ENCODE measurements around the gene INF2.

Gene INF2

GRCh38 chr14:104692261-104692938 is 3.0 kb downstream of the INF2 start:
- Histone ChIP-seq H3K4me2 (ENCODE audit: low read depth, low read length) (no peak overlapping the region), H3K9ac (ENCODE audit: low read length) (no peak overlapping the region), H3K4me3 (ENCODE audit: low read length) (no peak overlapping the region), H3K36me3 (replicated peaks; ENCODE audit: insufficient read depth, low read length) (no peaks in the 10 kb centered on the region), H3K4me1 (ENCODE audit: low read length) (no peaks in the 10 kb centered on the region), H3K27me3 (replicated peaks; ENCODE audit: insufficient read depth, low read length) (no peaks in the 10 kb centered on the region), H3K9me2 (replicated peaks; ENCODE audit: insufficient read depth, low read length) (no peaks in the 10 kb centered on the region), H3K9me3 (replicated peaks; ENCODE audit: insufficient read depth, low read length) (no peaks in the 10 kb centered on the region), H2AFZ (ENCODE audit: low read length) (no peak overlapping the region), H4K20me1 (ENCODE audit: insufficient read depth, low read length) (no peaks in the 10 kb centered on the region), H3F3A (ENCODE audit: insufficient read depth, low read length) (no peaks in the 10 kb centered on the region), H3K27ac (ENCODE audit: low read length) (no peak overlapping the region), H3K79me2 (ENCODE audit: low read length) (peaks cover 12% of the 10 kb centered on the region)
- DNase-seq = no peak
- no peak for TF ChIP-seq EZH2 (optimal IDR thresholded peaks at IDR 0.05; ENCODE audit: low read depth, low read length)
- TF ChIP-seq CTCF (IDR thresholded peaks at IDR 0.05; ENCODE audit: low read length) = no peak
- TF ChIP-seq EZH2phosphoT487 (IDR thresholded peaks at IDR 0.05; ENCODE audit: low read length) = no peak

- no peaks in the 10 kb centered on the region for H3K4me1 ChIP-seq (ENCODE audit: low read length)
- TF ChIP-seq CTCF (IDR thresholded peaks at IDR 0.05; ENCODE audit: low read length) (no peak), EZH2phosphoT487 (IDR thresholded peaks at IDR 0.05; ENCODE audit: low read length) (no peak)
- peaks cover 12% of the 10 kb centered on the region for H3K79me2 ChIP-seq (ENCODE audit: low read length)
- H2AFZ ChIP-seq (ENCODE audit: low read length) = no peak overlapping the region
- H3K4me3 ChIP-seq (ENCODE audit: low read length) = no peak overlapping the region
- H3K36me3 ChIP-seq (replicated peaks; ENCODE audit: insufficient read depth, low read length) = no peaks in the 10 kb centered on the region
- no peak overlapping the region for H3K4me2 ChIP-seq (ENCODE audit: low read depth, low read length)
- no peaks in the 10 kb centered on the region for H3K27me3 ChIP-seq (replicated peaks; ENCODE audit: insufficient read depth, low read length)
- no peak overlapping the region for H3K9ac ChIP-seq (ENCODE audit: low read length)
- no peaks in the 10 kb centered on the region for H4K20me1 ChIP-seq (ENCODE audit: insufficient read depth, low read length)
- no peak for DNase-seq
- H3F3A ChIP-seq (ENCODE audit: insufficient read depth, low read length) = no peaks in the 10 kb centered on the region
- H3K9me3 ChIP-seq (replicated peaks; ENCODE audit: insufficient read depth, low read length) = no peaks in the 10 kb centered on the region
- H3K9me2 ChIP-seq (replicated peaks; ENCODE audit: insufficient read depth, low read length) = no peaks in the 10 kb centered on the region
- no peak overlapping the region for H3K27ac ChIP-seq (ENCODE audit: low read length)
Observed at GRCh38 chr14:104692939-104693315, 3.5 kb downstream of the INF2 start.

GRCh38 chr14:104693482-104694431 is 4.3 kb downstream of the INF2 start:
- Histone ChIP-seq H4K20me1 (ENCODE audit: insufficient read depth, low read length) (no peaks in the 10 kb centered on the region), H2AFZ (ENCODE audit: low read length) (no peak overlapping the region), H3K4me3 (ENCODE audit: low read length) (no peak overlapping the region), H3F3A (ENCODE audit: insufficient read depth, low read length) (no peaks in the 10 kb centered on the region), H3K36me3 (replicated peaks; ENCODE audit: insufficient read depth, low read length) (no peaks in the 10 kb centered on the region), H3K9me2 (replicated peaks; ENCODE audit: insufficient read depth, low read length) (no peaks in the 10 kb centered on the region), H3K4me1 (ENCODE audit: low read length) (no peaks in the 10 kb centered on the region), H3K79me2 (ENCODE audit: low read length) (peaks cover 12% of the 10 kb centered on the region), H3K27ac (ENCODE audit: low read length) (no peak overlapping the region), H3K27me3 (replicated peaks; ENCODE audit: insufficient read depth, low read length) (no peaks in the 10 kb centered on the region), H3K9ac (ENCODE audit: low read length) (no peak overlapping the region), H3K4me2 (ENCODE audit: low read depth, low read length) (no peak overlapping the region), H3K9me3 (replicated peaks; ENCODE audit: insufficient read depth, low read length) (no peaks in the 10 kb centered on the region)
- TF ChIP-seq EZH2 (optimal IDR thresholded peaks at IDR 0.05; ENCODE audit: low read depth, low read length) = no peak
- no peak for TF ChIP-seq EZH2phosphoT487 (IDR thresholded peaks at IDR 0.05; ENCODE audit: low read length)
- TF ChIP-seq CTCF (IDR thresholded peaks at IDR 0.05; ENCODE audit: low read length) = no peak
- DNase-seq = no peak

Data from MM.1S (cell line).